GM12878 (cell line): ENCODE data around the gene OR6B1.

Source experiments
- POLR2AphosphoS5 ChIP-seq: IDR thresholded peaks from 2 replicates; pipeline ENCODE4 v1.6.1; 2011; ENCODE audit warnings: mild to moderate bottlenecking, low read length, inconsistent platforms
- SREBF2 ChIP-seq: IDR thresholded peaks from 2 replicates; pipeline ENCODE4 v1.6.1; 2012; ENCODE audit warnings: mild to moderate bottlenecking, low read length
- TBL1XR1 ChIP-seq: IDR thresholded peaks from 2 replicates; pipeline ENCODE4 v1.6.1; 2012; ENCODE audit warnings: low read depth, low read length, improper control_type of control experiment
- ZZZ3 ChIP-seq: IDR thresholded peaks from 2 replicates; pipeline ENCODE4 v1.6.1; 2011; ENCODE audit warnings: low read depth; ENCODE audit not compliant: control insufficient read depth, insufficient read length
- TF ChIP-seq, protein P1 (sequence below), 3 experiments: IDR thresholded peaks in 2 of 3; conservative IDR thresholded peaks in 1 of 3; 2 replicates each; pipeline ENCODE4 v1.5.1; 2011; ENCODE audit warnings: low read depth in 3 of 3, low read length in 3 of 3, mild to moderate bottlenecking in 3 of 3, control low read depth in 2 of 3, moderate library complexity in 2 of 3, inconsistent platforms in 1 of 3, mixed read lengths in 1 of 3; ENCODE audit not compliant: control insufficient read depth in 2 of 3, insufficient read depth in 1 of 3; ENCODE audit errors: extremely low read depth in 1 of 3
- TF ChIP-seq, protein P2 (sequence below): fragments of 450-650 bp; IDR thresholded peaks from 2 replicates; pipeline ENCODE4 v1.6.1; 2017; ENCODE audit warnings: mild to moderate bottlenecking

DNA sequence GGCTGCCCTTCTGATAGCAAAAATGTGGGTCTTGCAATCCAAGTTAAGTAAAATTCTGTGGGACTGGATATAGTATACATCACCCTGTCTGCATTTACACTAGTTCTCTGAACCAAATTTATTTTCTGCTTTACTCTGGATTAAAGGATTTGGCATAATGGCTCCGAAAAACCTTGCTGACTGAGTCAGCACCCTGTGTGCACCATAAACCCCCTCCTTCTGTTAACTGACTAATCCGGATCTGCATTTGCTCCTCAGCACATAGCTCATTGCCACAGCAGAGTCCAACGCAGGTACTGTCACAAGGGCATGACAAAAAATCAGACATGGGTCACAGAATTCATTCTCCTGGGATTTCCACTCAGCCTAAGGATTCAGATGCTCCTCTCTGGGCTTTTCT lies 50.0 kb downstream of the OR6B1 start:
- TF ChIP-seq ZZZ3 = no peak
- TF ChIP-seq, protein P1, sequence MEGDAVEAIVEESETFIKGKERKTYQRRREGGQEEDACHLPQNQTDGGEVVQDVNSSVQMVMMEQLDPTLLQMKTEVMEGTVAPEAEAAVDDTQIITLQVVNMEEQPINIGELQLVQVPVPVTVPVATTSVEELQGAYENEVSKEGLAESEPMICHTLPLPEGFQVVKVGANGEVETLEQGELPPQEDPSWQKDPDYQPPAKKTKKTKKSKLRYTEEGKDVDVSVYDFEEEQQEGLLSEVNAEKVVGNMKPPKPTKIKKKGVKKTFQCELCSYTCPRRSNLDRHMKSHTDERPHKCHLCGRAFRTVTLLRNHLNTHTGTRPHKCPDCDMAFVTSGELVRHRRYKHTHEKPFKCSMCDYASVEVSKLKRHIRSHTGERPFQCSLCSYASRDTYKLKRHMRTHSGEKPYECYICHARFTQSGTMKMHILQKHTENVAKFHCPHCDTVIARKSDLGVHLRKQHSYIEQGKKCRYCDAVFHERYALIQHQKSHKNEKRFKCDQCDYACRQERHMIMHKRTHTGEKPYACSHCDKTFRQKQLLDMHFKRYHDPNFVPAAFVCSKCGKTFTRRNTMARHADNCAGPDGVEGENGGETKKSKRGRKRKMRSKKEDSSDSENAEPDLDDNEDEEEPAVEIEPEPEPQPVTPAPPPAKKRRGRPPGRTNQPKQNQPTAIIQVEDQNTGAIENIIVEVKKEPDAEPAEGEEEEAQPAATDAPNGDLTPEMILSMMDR (IDR thresholded peaks at IDR 0.05 in 2 of 3, conservative IDR thresholded peaks at IDR 0.05 in 1 of 3; ENCODE audit: control insufficient read depth in 2 of 3, extremely low read depth in 1 of 3, insufficient read depth in 1 of 3, low read depth in 3 of 3, low read length in 3 of 3) = no peak
- TF ChIP-seq, protein P2, sequence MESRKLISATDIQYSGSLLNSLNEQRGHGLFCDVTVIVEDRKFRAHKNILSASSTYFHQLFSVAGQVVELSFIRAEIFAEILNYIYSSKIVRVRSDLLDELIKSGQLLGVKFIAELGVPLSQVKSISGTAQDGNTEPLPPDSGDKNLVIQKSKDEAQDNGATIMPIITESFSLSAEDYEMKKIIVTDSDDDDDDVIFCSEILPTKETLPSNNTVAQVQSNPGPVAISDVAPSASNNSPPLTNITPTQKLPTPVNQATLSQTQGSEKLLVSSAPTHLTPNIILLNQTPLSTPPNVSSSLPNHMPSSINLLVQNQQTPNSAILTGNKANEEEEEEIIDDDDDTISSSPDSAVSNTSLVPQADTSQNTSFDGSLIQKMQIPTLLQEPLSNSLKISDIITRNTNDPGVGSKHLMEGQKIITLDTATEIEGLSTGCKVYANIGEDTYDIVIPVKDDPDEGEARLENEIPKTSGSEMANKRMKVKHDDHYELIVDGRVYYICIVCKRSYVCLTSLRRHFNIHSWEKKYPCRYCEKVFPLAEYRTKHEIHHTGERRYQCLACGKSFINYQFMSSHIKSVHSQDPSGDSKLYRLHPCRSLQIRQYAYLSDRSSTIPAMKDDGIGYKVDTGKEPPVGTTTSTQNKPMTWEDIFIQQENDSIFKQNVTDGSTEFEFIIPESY = no peak
- TF ChIP-seq TBL1XR1 = no peak
- TF ChIP-seq SREBF2 = no peak
- no peak for TF ChIP-seq POLR2AphosphoS5
